Left renal pelvis (tissue), 4 donors: ENCODE results near the gene ILDR1. TPM values are rescaled to one million over a fixed set of nuclear protein-coding genes. Genes with fewer than 3 reads are reported as not detected.

Experiments
- DNase-seq, 4 donors: peaks; one replicate each; pipeline ENCODE4 v3.0.0-alpha.2; 2013; ENCODE audit warnings: low read depth in 4 of 4, low spot score in 3 of 4
- polyA plus RNA-seq, 4 donors: library from polyadenylated mRNA; unstranded; fragments of 120-200 nt; gene quantifications; one replicate each; pipeline ENCODE4 v1.2.1, GENCODE V29; 2013; ENCODE audit not compliant: insufficient read length in 4 of 4

Gene ILDR1
- polyA plus RNA-seq, 4 donors = 0.30 to 8.9 (median 8.5) TPM

DNA sequence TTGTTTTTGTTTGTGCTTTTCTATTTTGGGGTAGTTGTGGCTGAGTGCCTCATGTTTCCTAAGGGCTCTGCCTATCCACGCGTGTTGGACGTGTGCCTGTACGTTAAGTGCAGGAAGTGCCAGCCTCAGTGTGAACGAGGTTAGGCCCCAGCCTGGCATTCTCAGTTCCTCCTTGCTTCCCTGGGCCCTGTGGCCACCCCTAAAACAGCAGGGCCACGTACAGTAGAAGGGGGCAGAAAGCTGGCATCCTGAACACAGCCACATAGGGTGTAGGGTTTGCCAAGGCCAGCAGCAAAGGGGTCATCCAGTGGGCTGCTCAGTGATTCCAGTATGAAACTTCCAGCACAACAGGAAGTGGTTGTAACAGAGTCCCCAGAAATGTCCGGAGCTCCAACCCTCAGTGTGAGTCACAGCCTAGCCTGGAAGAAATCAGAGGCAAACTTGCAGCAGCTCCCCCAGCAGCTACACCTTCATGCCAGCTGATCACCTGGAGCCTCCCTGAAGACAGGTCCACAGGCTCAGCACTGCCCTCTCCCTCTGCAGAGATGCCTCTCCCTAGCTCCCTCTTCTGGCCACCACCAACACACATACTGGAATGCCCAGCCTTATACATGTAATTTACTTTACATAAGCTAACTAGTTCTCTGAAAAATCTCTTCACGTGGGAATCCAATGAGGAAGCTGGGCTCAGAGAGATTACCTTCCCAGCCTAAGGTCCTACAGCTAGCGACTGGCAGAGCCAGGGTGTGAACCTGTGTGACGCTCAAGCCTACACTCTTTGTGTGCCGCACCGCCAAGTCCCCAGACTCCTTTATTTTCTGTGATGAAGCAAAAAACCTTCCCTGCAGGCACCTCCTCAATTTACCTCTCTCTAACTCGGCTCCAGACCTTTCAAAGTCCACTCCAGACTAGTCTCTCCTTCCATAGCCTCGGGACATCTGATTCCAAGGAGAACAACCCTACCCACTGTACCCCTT, 26.6 kb downstream of the ILDR1 start:
- DNase-seq = no peak

DNA sequence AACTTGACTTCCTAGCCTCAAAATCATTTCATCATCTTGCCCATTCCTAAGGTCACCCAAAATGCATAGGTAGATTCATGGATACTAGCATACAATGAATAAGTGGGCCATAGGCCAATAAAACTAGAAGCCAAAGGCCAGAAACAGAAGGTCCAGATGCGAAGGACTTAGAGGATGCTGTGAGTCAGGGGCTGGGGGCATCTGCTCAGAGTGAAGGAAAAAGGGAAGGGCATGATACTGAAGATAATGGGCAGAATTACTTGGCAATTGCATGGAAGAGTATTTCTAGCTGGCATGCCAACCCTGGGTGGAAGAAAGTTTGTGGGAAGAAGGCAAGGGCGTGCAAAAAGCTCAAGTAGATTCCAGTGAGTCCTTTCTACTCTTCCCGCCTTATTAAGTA, 27.5 kb downstream of the ILDR1 start:
- DNase-seq = no peak

DNA sequence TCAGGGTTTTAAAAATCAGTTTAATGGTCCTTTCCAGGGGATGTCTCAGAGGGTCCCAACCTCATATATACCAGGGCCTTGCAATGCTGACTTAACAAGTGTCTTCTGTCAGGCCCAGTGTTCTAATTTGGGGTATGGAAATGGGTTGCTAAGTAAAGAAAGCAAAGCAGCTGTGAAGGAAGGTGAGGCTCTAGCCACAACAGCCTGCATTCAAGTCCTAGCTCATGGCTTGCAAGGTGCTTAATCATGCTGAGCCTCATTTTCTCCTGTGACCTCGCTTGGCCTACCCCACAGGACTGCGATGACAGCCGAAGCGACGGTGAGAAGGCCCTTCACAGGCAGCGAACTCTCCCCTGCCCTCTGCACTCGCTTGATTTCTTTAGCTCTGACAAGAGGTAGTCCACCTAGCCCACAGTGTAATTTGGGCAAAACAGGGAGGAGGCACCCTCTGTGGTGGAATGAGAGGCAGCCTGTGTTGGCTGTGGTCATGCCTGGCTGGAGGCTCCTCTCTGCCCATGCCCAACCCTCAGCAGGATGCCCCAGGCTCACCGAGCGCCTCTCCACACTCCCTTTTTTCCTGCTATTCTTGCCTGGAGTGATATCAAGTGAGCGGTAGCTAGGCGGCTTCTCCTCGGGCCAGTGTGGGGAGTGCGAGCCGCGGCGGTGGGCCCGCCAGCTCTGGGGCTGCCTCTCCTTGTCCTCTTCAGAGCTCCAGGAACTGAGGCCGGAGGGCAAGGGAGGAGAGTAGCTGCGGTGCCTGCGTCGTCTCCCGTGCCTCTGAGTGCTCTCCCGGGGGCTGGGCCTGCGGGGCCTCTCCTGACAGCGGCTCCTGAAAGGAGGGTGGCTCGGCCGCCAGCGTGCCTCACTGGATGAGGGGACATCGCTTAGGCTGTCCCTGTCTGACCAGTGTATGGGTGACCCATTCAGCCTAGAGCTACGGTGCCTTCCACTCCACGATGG, 29.2 kb downstream of the ILDR1 start:
- DNase-seq = no peak

DNA sequence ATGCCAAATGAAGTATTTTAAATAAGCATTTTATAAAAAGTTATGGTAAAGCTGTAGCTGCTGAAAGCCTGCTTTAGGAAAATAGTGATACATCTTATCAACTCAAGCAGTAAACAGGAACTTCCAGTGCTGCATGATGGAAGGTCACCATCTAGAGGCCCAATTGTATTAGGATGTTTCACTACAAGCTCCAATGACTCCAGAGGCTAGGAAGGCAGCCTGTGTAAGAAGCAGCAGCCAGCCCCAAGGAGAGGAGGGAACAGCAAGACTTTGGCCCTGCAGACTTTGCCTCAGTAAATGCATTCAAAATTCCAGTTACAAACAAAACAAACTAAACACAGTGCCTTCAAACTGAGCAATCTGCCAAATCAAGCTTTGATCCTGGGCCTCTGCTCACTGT, 32.1 kb downstream of the ILDR1 start:
- DNase-seq = no peak

DNA sequence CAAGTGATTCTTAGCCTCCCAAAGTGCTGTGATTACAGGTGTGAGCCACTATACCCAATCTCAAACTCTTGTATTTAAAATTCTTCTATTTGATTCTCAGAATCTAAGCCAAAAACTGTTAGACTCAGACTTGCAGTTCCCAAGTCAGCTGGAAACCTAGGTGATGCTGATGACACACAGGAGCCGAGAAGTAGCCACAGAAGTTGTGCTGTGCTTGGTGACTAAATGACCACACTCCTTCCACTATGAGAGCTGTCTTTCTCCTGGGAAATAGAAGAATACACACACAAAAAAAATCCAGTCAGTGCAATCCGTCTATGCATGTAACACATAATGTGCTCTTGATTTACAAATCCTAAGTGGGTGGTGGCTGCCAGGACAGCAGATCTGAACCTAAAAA, 33.9 kb downstream of the ILDR1 start:
- no peak for DNase-seq

DNA sequence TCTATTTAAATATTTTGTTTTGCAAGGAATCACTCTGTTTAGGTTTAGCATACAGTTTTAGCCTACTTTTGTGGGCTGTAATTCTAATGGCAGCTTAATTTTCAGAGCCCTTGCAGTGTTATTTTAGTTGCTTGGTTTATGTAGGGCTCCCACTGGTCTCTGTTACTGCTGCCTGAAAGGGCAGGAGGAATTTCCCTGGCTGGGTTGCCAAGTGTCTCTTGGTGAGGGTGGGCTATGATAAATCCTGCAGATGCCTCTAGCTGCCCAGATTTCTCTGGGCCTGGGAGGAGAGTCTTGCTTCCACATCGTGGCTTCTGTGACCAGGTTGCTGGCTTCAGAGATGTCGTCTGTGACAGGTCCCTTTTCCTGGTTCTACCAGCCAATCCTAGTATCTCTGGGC, 36.2 kb downstream of the ILDR1 start:
- no peak for DNase-seq

DNA sequence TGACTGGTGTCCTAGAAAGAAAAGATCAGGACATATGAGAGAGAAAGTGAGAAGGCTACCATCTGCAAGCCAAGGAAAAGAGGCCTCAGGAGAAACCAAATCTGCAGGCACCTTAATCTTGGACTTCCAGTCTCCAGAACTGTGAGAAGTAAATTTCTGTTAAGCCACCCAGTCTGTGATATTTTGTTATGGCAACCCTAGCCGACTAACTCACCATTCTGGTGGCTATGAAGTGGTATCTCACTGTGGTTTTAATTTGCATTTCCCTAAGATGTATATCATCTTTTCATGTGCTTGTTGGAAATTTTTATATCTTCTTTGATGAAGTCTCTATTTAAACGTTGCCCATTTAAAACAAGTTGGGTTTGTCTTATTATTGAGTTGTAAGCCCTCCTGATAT, 40.6 kb downstream of the ILDR1 start:
- no peak for DNase-seq

DNA sequence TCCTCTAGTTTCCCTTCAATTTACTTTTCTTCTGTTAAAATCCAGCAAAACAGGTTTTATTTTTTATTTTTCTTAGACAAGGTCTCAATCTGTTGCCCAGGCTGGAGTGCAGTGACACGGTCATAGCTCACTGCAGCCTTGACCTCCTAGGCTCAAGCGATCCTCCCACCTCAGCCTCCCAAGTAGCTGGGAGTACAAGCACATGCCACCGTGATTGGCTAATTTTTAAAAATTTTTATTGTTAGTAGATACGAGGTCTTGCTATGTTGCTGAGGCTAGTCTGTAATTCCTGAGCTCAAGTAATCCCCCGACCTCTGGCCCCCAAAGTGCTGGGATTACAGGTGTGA, 41.6 kb downstream of the ILDR1 start:
- no peak for DNase-seq

DNA sequence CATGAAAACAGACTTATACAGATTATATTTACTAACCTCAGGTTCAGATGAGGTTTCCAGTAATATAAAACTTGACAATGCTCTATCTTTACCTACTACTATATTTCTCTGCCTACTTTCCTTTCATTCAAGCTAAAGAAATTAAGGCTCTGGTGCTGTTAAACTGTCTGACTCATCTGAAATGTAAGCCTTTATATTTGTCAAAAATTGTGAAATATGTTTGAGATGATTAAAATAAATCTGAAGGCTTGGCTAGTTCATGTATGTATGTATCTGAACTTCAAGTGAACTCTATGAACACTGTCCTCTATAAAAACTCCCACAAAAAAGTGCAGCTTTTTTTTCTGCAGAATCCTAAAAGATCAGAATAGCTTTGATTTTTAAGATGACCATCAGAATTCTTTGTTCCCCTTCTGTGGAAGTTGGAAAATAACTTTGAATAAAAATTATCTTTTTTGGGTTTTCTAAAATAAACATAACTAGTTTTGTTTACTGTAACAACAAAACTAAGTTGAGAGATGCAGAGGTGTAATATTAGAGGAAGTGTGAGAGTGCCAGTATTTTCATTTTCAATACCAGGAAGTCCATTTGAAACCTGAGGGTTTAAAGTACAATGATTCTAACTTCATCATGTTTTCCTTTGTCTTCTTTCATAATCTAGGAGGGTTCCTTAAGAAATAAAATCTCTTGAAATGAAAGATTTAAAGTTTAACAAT, 42.2 kb downstream of the ILDR1 start:
- DNase-seq = no peak

DNA sequence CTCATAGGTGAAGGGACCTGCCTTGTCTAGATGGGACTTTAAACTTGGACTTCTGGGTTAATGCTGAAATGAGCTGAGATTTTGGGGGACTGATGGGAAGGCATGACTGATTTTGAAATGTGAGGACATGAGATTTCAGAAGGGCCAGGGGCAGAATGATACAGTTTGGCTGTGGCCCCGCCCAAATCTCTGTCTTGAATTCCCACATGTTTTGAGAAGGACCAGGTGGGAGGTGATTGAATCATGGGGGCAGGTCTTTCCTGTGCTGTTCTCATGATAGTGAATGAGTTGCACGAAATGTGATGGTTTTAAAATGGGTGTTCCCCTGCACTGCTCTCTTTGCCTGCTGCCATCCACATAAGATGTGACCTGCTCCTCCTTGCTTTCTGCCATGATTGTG, 42.8 kb downstream of the ILDR1 start:
- DNase-seq = no peak

DNA sequence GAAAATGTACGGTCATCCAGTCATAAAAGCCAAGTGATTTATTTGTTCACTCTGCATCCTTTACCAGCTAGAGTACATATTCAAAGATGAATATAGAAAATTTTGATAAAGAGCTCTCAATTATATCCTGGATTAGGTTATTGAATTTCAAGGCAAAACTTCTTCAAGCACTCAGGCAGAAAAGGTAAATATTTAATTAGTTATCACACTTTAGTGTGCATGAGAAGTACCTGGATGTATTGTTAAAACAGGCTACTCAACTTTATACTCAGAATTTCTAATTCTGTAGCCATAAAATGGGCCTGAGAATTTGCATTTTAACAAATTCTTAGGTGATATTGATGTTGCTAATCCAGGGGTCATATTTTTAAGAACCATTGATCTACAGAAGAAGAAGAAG, 45.3 kb downstream of the ILDR1 start:
- no peak for DNase-seq

DNA sequence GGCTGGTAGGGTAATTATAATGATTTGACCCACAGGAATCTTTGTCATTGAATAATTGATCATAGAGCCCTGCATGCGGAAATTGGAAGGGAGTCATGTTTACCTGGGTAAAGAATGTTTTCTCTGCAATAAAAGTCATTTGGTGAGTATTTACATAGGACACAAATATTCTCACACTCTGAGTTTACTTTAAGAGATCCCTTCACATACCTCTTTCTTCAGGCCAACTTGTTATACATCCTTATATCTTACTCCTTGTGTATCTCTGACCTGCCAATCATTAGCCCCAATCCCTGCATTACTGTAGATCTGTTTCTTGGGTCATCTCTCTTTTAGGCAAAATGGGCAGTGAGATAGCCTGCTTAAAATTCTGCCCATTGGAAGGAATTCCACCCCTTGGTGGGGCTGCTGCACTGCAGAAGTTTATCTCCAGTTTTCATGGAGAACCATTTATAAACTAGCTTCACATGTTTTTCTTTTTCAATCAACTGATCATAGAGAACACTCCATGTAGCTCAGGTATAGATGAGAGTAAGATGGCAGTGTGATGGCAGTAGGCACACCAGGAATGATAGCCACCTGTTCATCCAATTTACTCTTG, 46.2 kb downstream of the ILDR1 start:
- no peak for DNase-seq

DNA sequence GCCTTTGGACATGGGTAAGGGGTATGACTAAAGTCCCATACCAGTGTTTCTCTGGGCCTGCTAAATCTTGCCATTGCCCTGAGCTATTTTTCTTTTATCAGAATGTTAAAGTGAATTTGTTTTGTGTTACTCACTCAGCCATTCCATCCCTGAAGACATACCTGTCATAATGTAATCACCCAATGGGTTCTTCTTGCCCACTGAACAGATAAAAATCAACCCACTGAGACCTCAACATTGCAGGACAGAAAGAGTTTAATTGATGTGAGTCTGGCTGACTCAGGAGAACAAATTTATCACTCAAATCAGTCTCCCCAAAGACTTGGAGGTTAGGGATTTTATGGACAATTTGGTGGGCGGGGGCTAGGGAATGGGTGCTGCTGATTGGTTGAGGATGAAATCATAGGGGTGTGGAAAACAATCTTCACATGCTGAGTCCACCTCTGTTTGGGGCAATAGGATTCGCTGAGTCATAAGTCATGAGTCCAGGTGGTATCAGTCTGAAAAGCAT, 47.4 kb downstream of the ILDR1 start:
- DNase-seq = no peak

DNA sequence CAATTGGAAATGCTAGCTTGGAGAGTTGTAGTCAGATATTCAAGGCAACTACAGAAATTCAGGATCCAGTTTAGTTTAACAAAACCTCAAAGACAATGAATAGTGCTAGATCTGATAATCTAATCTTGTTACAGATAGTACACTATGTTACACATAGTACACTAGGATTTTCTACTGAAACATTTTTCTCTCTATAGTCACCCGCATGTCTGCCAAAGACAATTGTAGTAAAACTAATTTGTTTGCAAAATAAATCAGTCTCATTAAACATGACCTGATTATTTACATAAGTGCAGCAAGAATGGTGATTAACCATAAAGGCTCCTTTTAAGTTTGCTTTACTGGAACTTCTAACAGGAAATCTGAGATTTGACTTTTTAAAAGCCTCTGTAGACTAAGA, 52.0 kb downstream of the ILDR1 start:
- peak in 3 of 4 donors; percentile 11 to 38 (median 20) for DNase-seq

DNA sequence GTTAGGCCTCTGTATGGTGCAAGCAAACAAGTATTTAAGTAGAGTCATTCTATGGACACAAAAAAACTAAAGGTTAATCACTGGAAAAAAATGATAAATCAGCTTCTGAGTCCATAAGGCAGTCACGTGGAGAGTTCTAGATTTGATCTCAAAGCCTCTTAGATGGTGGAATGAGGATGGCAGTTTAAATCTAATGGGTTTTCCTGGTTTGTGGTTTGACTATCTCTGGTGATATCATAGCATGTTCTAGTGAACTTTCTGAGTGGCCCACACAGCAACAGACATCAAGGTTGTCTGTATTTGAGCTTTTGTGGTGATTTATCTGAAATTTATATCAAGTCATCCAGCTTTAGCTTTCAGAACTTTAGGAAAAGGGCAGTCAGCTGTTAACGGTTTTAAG, 52.4 kb downstream of the ILDR1 start:
- DNase-seq = no peak

DNA sequence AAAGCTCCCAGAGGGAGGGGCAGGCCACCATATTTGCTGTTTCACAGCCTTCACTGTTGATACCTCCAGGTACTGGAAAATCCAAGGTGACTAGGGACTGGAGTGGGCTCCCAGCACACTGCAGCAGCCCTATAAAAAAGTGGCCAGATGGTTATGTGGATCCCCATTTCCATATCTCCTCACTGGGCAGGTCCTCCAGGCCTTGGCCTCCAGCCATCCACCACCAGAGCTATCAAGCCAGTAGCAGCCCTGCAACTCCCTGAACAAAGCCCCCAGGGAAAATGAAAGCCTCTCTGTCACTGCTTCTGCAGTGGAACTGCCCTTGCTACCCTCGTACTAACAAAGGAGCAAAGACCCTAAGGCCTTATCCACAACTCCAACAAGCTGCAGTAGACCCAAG, 58.4 kb downstream of the ILDR1 start:
- DNase-seq = no peak

DNA sequence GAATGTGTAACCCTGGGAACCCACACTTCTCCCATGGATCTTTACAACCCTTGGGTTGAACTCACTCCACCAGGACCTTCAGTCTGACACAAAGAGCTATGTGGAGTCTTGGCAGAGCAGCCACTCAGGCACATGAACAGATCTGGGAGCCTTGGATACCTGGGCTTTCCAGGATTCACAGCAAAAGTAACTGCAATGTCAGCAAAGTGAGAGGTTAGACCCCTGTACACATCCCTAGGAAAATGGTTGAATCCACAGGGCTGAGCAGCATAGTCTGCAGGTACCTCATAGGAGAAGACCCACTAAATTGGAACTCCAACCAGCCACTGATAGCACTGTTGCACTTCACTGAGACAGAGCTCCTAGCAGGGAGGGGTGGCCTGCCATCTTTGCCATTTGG, 59.6 kb downstream of the ILDR1 start:
- DNase-seq = no peak

DNA sequence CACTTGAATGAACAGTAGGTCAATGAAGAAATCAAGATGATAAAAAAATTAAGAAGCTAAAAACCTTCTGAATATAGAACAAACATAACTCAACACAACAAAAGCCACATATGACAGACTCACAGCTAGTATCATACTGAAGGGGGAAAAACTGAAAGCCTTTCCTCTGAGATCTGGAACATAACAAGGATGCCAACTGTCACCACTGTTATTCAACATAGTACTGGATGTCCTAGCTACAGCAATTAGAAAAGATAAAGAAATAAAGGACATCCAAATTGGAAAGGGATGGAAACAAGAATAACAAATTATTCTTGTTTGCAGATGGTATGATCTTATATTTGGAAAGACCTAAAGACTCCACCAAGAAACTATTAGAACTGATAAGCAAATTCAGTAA, 60.8 kb downstream of the ILDR1 start:
- DNase-seq = no peak

DNA sequence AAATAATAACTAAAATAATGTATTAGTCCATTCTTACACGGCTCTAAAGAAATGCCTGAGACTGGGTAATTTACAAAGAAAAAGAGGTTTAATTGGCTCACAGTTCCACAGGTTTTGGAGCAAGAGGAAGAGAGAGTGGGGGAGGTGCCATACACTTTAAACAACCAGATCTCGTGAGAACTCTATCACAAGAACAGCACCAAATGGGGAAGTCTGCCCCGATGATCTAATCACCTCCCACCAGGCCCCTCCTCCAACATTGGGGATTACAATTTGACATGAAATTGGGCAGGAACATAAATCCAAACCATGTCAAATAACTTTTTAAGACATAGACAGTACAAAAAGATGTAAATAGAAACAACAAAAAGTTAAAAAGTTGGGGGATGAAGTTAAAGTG, 63.2 kb downstream of the ILDR1 start:
- no peak for DNase-seq

DNA sequence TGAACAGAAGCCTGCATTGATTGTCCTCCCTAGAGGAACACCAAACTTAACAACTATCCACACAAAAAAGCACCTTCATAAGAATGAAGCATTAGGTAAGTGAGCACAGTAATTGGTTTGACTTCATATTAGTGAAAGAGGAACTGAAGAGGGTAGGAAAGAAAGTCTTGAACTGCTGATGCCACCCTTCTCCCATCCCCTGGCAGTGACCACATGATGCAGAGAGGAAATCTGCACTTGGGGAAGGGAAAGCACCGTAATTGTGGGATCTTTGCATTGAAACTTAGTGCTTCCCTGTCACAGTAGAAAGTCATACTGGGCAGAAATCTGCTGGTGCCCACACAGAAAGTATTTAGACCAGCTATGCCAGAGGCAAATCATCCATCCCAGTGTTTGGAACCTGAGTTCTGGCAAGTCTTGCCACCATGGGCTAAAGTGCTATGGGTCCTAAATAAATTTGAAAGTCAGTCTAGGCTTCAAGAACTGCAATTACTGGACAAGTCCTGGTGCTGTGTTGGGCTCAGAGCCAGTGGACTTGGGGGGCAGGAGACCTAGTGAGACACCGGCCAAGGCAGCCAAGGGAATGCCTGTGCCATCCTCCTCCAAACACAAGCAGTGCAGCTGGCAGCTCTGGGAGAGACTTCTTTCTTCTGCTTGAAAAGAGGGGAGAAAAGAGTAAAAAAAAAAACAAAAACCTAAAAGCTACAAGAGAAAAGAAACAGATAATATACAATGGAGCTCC, 64.2 kb downstream of the ILDR1 start:
- no peak for DNase-seq
